Middle frontal gyrus (tissue), 1 donor: Measurements from ENCODE around the gene FOSB.

ENCODE experiments used
- DNase-seq: peaks from one replicate; pipeline ENCODE4 v3.0.0-alpha.2; 2015; ENCODE audit warnings: low spot score; ENCODE audit errors: extremely low spot score

The FOSB gene

GRCh38 chr19:45467115-45467455 is 711 bp upstream of the FOSB start:
- no peak for DNase-seq

- no peak for DNase-seq
Observed at GRCh38 chr19:45468159-45468651, 409 bp downstream of the FOSB start.

GRCh38 chr19:45468803-45469131 is 971 bp downstream of the FOSB start:
- no peak for DNase-seq

GRCh38 chr19:45469132-45469944 is 1.5 kb downstream of the FOSB start:
- peak; percentile 86 for DNase-seq

GRCh38 chr19:45469945-45470761 is 2.4 kb downstream of the FOSB start:
- no peak for DNase-seq

- DNase-seq = no peak
Observed at GRCh38 chr19:45470762-45471081, 2.9 kb downstream of the FOSB start.

- DNase-seq = no peak
Observed at GRCh38 chr19:45471111-45471930, 3.5 kb downstream of the FOSB start.

GRCh38 chr19:45471931-45472562 is 4.3 kb downstream of the FOSB start:
- no peak for DNase-seq

GRCh38 chr19:45472563-45473366 is 5.0 kb downstream of the FOSB start:
- no peak for DNase-seq

- DNase-seq = no peak
Observed at GRCh38 chr19:45473367-45473681, 5.5 kb downstream of the FOSB start.

GRCh38 chr19:45473682-45474605 is 6.1 kb downstream of the FOSB start:
- no peak for DNase-seq

- DNase-seq = no peak
Observed at GRCh38 chr19:45474606-45475521, 7.1 kb downstream of the FOSB start.

- no peak for DNase-seq
Observed at GRCh38 chr19:45475537-45476291, 7.9 kb downstream of the FOSB start.

GRCh38 chr19:45476304-45476703 is 8.5 kb downstream of the FOSB start:
- no peak for DNase-seq

GRCh38 chr19:45477186-45477585 is 9.4 kb downstream of the FOSB start:
- DNase-seq = no peak

GRCh38 chr19:45477713-45478453 is 10.1 kb downstream of the FOSB start:
- DNase-seq = no peak
